ENCODE data around the gene SESN2. TPM values are rescaled to one million over a fixed set of nuclear protein-coding genes. Genes with fewer than 3 reads are reported as not detected.
A peak's percentile ranks its signal among the peaks of the same experiment; 100 is the strongest.

SESN2 gene
- total and polyA plus RNA-seq, 10 of the 15 experiments (the other 5 are each of a cell fraction or from before 2014, with no cell fraction given) = 1.5 to 40.9 (median 17.8) TPM

DNA sequence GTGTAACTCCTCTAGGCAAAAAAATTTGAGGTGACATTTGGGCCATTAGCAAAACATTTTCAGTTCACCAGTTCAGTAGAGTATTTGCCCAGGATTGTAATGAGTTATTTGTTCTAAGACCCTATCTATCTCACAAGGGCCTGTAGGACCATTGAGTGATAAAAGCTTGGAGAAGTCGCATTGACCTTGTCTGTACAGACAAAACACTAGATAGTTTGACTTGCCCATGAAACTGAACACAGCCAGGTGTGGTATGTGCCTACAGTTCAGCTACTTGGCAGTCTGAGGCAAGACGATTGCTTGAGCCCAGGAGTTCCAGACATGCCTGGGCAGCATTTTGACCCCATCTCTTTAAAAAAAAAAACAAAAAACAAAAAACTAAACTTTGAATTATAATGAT lies 20.3 kb upstream of the SESN2 start:
- H3K27ac ChIP-seq (ENCODE audit: control insufficient read depth, insufficient read depth) = peak overlapping the region; percentile 38; the same call in 1 of the 2 replicates

DNA sequence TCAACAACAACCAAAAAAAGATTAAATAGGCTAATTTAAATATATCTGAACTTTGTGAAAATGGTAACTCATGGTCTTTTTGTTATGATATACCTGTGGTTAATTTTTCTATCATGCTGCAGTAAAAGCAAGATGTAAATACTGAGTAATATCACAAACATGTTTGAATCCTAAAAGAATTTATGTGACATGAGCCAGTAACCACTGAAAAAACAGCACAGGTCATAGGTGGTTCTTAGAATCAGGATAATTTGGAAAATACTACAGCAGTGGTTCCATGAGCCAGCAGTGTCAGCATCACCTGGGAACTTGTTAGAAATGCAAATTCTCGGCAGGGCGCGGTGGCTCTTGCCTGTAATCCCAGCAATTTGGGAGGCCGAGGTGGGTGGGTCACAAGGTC lies 19.3 kb upstream of the SESN2 start:
- ATAC-seq (no peak), DNase-seq (ENCODE audit: low read depth, low spot score) (no peak), FAIRE-seq (no peak)
- 96% methylated on average over 4 of the region's 4 CpGs for WGBS (ENCODE audit: insufficient coverage, insufficient replicate concordance, low lambda C conversion rate, missing lambda C conversion rate)
- Histone ChIP-seq H3K36me3 (ENCODE audit: control insufficient read depth in 2 of 2, insufficient read depth in 2 of 2, low read length in 1 of 2) (peaks cover 0 to 3% of the 10 kb centered on the region in 2 experiments; a peak in 2 of 4 replicates), H3K27me3 (replicated peaks in 1 of 2; ENCODE audit: control insufficient read depth in 2 of 2, insufficient read depth in 2 of 2, low read length in 1 of 2) (no peaks in the 10 kb centered on the region), H3K4me3 (no peak overlapping the region), H4K20me1 (ENCODE audit: control insufficient read depth, insufficient read depth) (no peaks in the 10 kb centered on the region), H3K9ac (ENCODE audit: control insufficient read depth, insufficient read depth, low read length) (no peak overlapping the region), H2AFZ (ENCODE audit: control insufficient read depth, low read depth, low read length) (no peak overlapping the region), H3K79me2 (ENCODE audit: control insufficient read depth, insufficient read depth, low read length) (peaks cover 30% of the 10 kb centered on the region), H3K4me2 (ENCODE audit: control insufficient read depth, insufficient read depth) (no peak overlapping the region), H3K4me1 (ENCODE audit: control insufficient read depth, insufficient read depth, low read length) (peaks cover 40% of the 10 kb centered on the region), H3K27ac (ENCODE audit: control insufficient read depth, insufficient read depth) (no peak overlapping the region), H3K9me3 (replicated peaks; ENCODE audit: control insufficient read depth, insufficient read depth, low read length) (no peaks in the 10 kb centered on the region)
- BruUV-seq (replicated peaks) = TSS peak; percentile 46
- in situ Hi-C loops (cut with MboI) (no loop called here), intact Hi-C loops (cut with micrococcal nuclease; ENCODE audit: unreplicated experiment) (loop anchor here (10.0 kb wide), 2 partner anchors 365 to 465 kb away; partner anchors contain the start of genes STX12 and THEMIS2)
- CTCF ChIA-PET = no interaction called here
- SMC1A ChIA-PET (ENCODE audit: uncharacterized antibody, unreplicated experiment) = no interaction called here
- RAD21 ChIA-PET (ENCODE audit: unreplicated experiment) = no interaction called here
- POLR2A ChIA-PET = no interaction called here
- no peak for TF ChIP-seq NR2C2 (IDR thresholded peaks at IDR 0.05; ENCODE audit: borderline replicate concordance, control insufficient read depth, insufficient read length, low read depth)
- TF ChIP-seq CHD1 (IDR thresholded peaks at IDR 0.05; ENCODE audit: low read depth, low read length) = no peak
- TF ChIP-seq SMARCA5 (IDR thresholded peaks at IDR 0.05) = no peak
- TF ChIP-seq CREM (IDR thresholded peaks at IDR 0.05; ENCODE audit: low read depth) = no peak
- TF ChIP-seq, protein P1, sequence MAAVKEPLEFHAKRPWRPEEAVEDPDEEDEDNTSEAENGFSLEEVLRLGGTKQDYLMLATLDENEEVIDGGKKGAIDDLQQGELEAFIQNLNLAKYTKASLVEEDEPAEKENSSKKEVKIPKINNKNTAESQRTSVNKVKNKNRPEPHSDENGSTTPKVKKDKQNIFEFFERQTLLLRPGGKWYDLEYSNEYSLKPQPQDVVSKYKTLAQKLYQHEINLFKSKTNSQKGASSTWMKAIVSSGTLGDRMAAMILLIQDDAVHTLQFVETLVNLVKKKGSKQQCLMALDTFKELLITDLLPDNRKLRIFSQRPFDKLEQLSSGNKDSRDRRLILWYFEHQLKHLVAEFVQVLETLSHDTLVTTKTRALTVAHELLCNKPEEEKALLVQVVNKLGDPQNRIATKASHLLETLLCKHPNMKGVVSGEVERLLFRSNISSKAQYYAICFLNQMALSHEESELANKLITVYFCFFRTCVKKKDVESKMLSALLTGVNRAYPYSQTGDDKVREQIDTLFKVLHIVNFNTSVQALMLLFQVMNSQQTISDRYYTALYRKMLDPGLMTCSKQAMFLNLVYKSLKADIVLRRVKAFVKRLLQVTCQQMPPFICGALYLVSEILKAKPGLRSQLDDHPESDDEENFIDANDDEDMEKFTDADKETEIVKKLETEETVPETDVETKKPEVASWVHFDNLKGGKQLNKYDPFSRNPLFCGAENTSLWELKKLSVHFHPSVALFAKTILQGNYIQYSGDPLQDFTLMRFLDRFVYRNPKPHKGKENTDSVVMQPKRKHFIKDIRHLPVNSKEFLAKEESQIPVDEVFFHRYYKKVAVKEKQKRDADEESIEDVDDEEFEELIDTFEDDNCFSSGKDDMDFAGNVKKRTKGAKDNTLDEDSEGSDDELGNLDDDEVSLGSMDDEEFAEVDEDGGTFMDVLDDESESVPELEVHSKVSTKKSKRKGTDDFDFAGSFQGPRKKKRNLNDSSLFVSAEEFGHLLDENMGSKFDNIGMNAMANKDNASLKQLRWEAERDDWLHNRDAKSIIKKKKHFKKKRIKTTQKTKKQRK (IDR thresholded peaks at IDR 0.05; ENCODE audit: low read depth, low read length) = no peak
- TF ChIP-seq MXI1 (IDR thresholded peaks at IDR 0.05; ENCODE audit: low read depth, low read length) = no peak
- TF ChIP-seq JUNB (IDR thresholded peaks at IDR 0.05) = no peak
- TF ChIP-seq NFYB (IDR thresholded peaks at IDR 0.05; ENCODE audit: insufficient read depth, low read depth, low read length) = no peak
- no peak for TF ChIP-seq STAT3 (IDR thresholded peaks at IDR 0.05; ENCODE audit: low read depth, low read length)
- no peak for TF ChIP-seq CREB1 (IDR thresholded peaks at IDR 0.05; ENCODE audit: low read depth)

More for the DNA sequence above, 20.3 kb upstream of the SESN2 start:
- ChIA-PET SMC1A (ENCODE audit: uncharacterized antibody, unreplicated experiment) (interaction anchor here (0.6 kb wide), 1 partner anchor 168 kb away, joined by 3 read pairs; no protein-coding TSS in a partner anchor), RAD21 (ENCODE audit: unreplicated experiment) (no interaction called here), POLR2A (interaction anchor here (0.6 to 0.9 kb wide), 8 partner anchors 37 to 407 kb away, joined by 3 to 7 read pairs (median 3); partner anchors contain the start of gene EYA3), CTCF (interaction anchor here (0.7 to 3.7 kb wide), 2 partner anchors 7 to 9 kb away, joined by 3 to 28 read pairs; no protein-coding TSS in a partner anchor)
- in situ Hi-C loops (cut with MboI) = no loop called here
- ATAC-seq (no peak), DNase-seq (ENCODE audit: low read depth, low spot score) (no peak), FAIRE-seq (no peak)
- Histone ChIP-seq H3K27me3 (replicated peaks in 1 of 2; ENCODE audit: control insufficient read depth in 2 of 2, insufficient read depth in 2 of 2, low read length in 1 of 2) (no peaks in the 10 kb centered on the region), H3K79me2 (ENCODE audit: control insufficient read depth, insufficient read depth, low read length) (peaks cover 30% of the 10 kb centered on the region), H3K9me3 (replicated peaks; ENCODE audit: control insufficient read depth, insufficient read depth, low read length) (no peaks in the 10 kb centered on the region), H3K4me3 (no peak overlapping the region), H3K36me3 (ENCODE audit: control insufficient read depth in 2 of 2, insufficient read depth in 2 of 2, low read length in 1 of 2) (peaks cover 0 to 3% of the 10 kb centered on the region in 2 experiments; a peak in 2 of 4 replicates), H2AFZ (ENCODE audit: control insufficient read depth, low read depth, low read length) (no peak overlapping the region), H4K20me1 (ENCODE audit: control insufficient read depth, insufficient read depth) (no peaks in the 10 kb centered on the region), H3K4me2 (ENCODE audit: control insufficient read depth, insufficient read depth) (no peak overlapping the region), H3K4me1 (ENCODE audit: control insufficient read depth, insufficient read depth, low read length) (peaks cover 34% of the 10 kb centered on the region), H3K9ac (ENCODE audit: control insufficient read depth, insufficient read depth, low read length) (no peak overlapping the region)
- intact Hi-C loops (cut with micrococcal nuclease; ENCODE audit: unreplicated experiment) = no loop called here
- 93% methylated on average over 2 of the region's 2 CpGs for WGBS (ENCODE audit: insufficient coverage, insufficient replicate concordance, low lambda C conversion rate, missing lambda C conversion rate)
- BruUV-seq (replicated peaks) = no TSS peak
- 0 out of 2 replicates have a peak, but pooled peaks have one; percentile 11 for TF ChIP-seq ZBED1 (IDR thresholded peaks at IDR 0.05; ENCODE audit: borderline replicate concordance)
- TF ChIP-seq, protein P2, sequence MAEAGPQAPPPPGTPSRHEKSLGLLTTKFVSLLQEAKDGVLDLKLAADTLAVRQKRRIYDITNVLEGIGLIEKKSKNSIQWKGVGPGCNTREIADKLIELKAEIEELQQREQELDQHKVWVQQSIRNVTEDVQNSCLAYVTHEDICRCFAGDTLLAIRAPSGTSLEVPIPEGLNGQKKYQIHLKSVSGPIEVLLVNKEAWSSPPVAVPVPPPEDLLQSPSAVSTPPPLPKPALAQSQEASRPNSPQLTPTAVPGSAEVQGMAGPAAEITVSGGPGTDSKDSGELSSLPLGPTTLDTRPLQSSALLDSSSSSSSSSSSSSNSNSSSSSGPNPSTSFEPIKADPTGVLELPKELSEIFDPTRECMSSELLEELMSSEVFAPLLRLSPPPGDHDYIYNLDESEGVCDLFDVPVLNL (IDR thresholded peaks at IDR 0.05; ENCODE audit: low read depth, low read length) = no peak
- TF ChIP-seq EED (IDR thresholded peaks at IDR 0.05; ENCODE audit: low read depth) = no peak

Measured in GM12878 (cell line).